Activated T-helper 1 cell treated with anti-CD3 and anti-CD28 coated beads, Interleukin-12 subunit alpha, Interleukin-12 subunit beta, Interleukin-2, Interleukin-4 antibody, amounts not matched to agents 30 ng/mL and 10 ng/mL and 1 ng/mL, durations not matched to agents 14 hours and 24 hours and 36 hours (primary cell): ENCODE results near the gene TMEFF2. TPM values are rescaled to one million over a fixed set of nuclear protein-coding genes. Genes with fewer than 3 reads are reported as not detected.
"Not testable (repeated sequence)": the region's sequence is repeated elsewhere in the genome, so short reads cannot be mapped to it uniquely, and the experiment has no call there.

Experiments used
- DNase-seq: peaks from one replicate; pipeline ENCODE4 v3.0.0; 2021; ENCODE audit warnings: low spot score
- H3K27ac Mint-ChIP-seq: one replicate; pipeline ENCODE4 v1.8.0; 2021; ENCODE audit warnings: mild to moderate bottlenecking, mixed read lengths
- H3K27me3 Mint-ChIP-seq: one replicate; pipeline ENCODE4 v1.8.0; 2022; ENCODE audit warnings: mild to moderate bottlenecking, moderate library complexity, mixed read lengths; ENCODE audit not compliant: insufficient read depth
- H3K36me3 Mint-ChIP-seq: one replicate; pipeline ENCODE4 v1.8.0; 2021; ENCODE audit warnings: low read depth, mixed read lengths
- H3K4me1 Mint-ChIP-seq: one replicate; pipeline ENCODE4 v1.8.0; 2021; ENCODE audit warnings: low read depth, mixed read lengths
- H3K4me3 Mint-ChIP-seq: one replicate; pipeline ENCODE4 v1.8.0; 2021; ENCODE audit warnings: mild to moderate bottlenecking, moderate library complexity, mixed read lengths
- H3K9me3 Mint-ChIP-seq: one replicate; pipeline ENCODE4 v1.8.0; 2021; ENCODE audit warnings: mixed read lengths
- intact Hi-C: fragments of 100-400 bp; cut with micrococcal nuclease; formaldehyde crosslinking; loops from one replicate; pipeline ENCODE4 v1.15.1; 2024
- total RNA-seq: library from RNA; stranded (reverse); gene quantifications from 2 replicates; pipeline ENCODE4 v1.2.3, GENCODE V29; 2022

TMEFF2 gene
- total RNA-seq, 1 donor from 2014 or later: not detected

DNA sequence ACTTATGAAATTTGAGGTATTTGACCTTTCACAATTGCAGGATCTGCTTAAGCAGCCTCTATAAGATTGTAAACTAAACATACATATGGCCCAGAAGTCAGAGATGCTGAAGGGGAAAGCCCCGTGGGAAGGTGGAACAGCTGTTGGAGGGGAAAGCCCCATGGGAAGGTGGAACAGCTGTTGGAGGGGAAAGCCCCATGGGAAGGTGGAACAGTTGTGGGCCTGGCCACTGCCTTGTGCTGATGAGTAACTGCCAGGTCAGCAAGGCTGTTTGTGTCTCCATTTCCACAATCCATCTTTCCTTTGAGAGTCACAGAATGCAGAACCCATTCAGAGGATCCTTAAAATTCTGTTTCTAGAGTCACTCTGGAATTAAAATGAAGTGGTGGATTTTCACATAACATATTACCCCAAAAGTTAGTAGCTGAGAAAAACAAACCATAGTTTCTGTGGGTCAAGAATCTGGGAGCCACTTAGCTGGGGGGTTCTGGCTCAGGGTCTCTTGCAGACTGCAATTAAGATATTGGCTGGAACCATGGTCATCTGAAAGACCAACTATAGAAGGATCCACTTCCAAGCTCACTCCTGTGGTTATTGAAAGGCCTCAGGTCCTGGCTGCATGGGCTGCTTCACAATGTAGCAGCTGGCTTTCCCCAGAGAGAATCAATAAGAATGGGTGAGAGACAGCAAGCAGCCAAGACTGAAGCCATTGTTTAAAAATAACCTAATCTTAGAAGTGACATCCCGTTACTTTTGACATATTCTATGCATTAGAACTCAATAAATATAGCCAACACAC lies 261.2 kb downstream of the TMEFF2 start:
- Mint-ChIP-seq H3K9me3 (no peaks in the 10 kb centered on the region), H3K36me3 (no peaks in the 10 kb centered on the region), H3K27me3 (peaks cover 12% of the 10 kb centered on the region), H3K4me1 (peaks cover 6% of the 10 kb centered on the region), H3K27ac (no peak overlapping the region), H3K4me3 (no peak overlapping the region)
- no peak for DNase-seq
- intact Hi-C loops: no loop called here

DNA sequence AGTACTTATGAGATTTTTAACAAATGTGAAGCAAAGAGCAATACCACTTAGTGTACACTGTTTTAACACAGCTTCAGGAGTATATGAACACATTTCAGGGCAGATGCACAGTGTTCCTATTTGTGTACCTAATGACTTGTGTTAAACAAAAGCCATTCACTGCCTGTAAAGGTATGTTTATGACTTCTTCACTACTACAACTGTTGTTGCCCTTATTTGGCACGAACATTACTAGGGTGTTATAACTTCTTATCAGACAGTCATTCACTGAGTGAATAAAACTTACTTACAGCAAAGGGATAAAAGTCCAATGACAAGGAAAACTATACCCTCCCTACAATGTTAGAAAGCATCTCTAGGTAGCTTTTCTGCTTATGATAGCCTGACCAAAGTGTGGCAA lies 262.4 kb downstream of the TMEFF2 start:
- no peaks in the 10 kb centered on the region for H3K9me3 Mint-ChIP-seq
- no peak overlapping the region for H3K4me3 Mint-ChIP-seq
- intact Hi-C loops: no loop called here
- peaks cover 7% of the 10 kb centered on the region for H3K27me3 Mint-ChIP-seq
- no peak for DNase-seq
- H3K4me1 Mint-ChIP-seq: peaks cover 6% of the 10 kb centered on the region
- H3K36me3 Mint-ChIP-seq: no peaks in the 10 kb centered on the region
- no peak overlapping the region for H3K27ac Mint-ChIP-seq

DNA sequence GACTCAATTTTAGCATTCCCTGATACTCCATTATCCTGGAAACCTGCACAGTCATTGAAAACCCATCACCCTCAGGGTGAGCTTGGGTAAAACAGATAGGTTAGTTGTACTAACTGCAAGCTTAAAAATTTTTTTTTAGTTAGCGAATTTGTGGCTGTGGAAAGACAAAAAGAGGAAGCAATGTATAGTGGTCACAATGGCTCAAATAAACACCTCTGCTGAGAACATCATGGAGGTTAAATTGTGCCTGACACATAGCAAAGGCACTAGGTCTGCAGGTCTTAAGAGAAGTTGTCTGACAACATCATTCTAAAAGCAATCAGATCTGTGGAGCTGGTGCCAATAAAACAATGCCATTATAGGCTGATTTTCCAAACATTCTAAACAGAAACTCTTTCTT lies 263.4 kb downstream of the TMEFF2 start:
- Mint-ChIP-seq H3K36me3 (no peaks in the 10 kb centered on the region), H3K4me1 (peaks cover 6% of the 10 kb centered on the region), H3K27ac (no peak overlapping the region), H3K9me3 (no peaks in the 10 kb centered on the region), H3K27me3 (peaks cover 7% of the 10 kb centered on the region), H3K4me3 (no peak overlapping the region)
- intact Hi-C loops: no loop called here
- no peak for DNase-seq

DNA sequence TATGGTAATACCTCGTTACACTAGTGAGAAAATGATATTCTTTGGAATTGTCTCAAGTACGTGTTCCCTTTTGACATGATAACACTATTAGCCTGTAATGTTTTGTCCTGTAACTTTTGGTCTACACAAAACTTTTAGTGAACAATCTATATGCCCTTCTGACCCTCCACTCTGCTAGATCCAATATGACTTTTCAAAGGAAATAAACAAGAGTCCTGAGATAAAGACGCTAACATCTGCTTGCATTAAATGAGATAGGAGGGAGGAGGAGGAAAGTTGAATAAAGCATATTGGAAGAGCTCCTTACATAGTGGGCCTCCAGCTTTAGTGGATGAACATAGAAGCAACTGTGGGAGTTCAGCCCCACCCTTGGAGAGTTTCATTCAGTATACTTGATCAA lies 264.5 kb downstream of the TMEFF2 start:
- Mint-ChIP-seq H3K27me3 (peaks cover 7% of the 10 kb centered on the region), H3K27ac (no peak overlapping the region), H3K36me3 (no peaks in the 10 kb centered on the region), H3K4me1 (peaks cover 6% of the 10 kb centered on the region), H3K4me3 (no peak overlapping the region), H3K9me3 (no peaks in the 10 kb centered on the region)
- no peak for DNase-seq
- intact Hi-C loops: no loop called here

DNA sequence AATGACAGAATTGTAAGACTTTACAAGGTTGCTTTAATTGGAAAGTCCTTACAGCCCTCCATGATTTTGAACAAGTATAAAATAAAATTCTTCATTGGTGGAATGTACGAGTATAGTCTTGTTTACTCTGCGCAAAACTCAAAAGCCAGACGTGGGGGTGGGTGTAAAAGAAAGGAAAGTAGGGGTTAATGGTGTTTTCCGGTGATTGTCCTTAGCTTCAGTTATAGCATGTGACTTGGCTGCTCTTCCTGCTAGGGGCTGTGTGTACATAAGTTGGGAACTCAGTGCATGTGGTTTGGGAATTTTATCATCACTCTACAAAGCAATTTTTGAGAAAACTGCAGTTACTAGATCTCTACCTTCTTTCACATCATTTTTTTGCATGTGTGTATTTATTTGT lies 265.4 kb downstream of the TMEFF2 start:
- Mint-ChIP-seq H3K4me3 (no peak overlapping the region), H3K27ac (no peak overlapping the region), H3K9me3 (no peaks in the 10 kb centered on the region), H3K36me3 (no peaks in the 10 kb centered on the region), H3K27me3 (peaks cover 7% of the 10 kb centered on the region), H3K4me1 (peaks cover 6% of the 10 kb centered on the region)
- intact Hi-C loops: no loop called here
- DNase-seq: no peak

DNA sequence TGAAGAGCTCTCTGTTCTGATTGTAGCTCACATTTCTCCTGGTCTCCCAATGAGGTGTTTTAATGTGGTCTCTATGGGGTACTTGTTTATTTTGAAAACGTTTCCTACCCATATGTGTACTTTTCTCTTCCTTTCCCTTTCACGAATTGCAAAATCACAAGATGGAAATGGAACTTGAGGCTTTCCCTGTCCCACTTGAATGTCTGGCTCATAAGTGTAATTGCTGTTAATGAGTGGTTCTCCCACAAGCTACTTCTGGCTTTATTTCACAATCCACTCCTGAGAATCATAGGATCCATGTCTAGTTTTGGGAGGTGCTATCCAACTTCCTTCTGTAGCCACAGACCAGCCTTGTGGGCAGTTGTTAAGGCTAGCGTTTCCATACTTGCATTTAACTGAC lies 266.7 kb downstream of the TMEFF2 start:
- Mint-ChIP-seq H3K4me3 (no peak overlapping the region), H3K36me3 (no peaks in the 10 kb centered on the region), H3K4me1 (peaks cover 1% of the 10 kb centered on the region), H3K27ac (no peak overlapping the region), H3K27me3 (peaks cover 7% of the 10 kb centered on the region), H3K9me3 (no peaks in the 10 kb centered on the region)
- no peak for DNase-seq
- intact Hi-C loops: no loop called here

DNA sequence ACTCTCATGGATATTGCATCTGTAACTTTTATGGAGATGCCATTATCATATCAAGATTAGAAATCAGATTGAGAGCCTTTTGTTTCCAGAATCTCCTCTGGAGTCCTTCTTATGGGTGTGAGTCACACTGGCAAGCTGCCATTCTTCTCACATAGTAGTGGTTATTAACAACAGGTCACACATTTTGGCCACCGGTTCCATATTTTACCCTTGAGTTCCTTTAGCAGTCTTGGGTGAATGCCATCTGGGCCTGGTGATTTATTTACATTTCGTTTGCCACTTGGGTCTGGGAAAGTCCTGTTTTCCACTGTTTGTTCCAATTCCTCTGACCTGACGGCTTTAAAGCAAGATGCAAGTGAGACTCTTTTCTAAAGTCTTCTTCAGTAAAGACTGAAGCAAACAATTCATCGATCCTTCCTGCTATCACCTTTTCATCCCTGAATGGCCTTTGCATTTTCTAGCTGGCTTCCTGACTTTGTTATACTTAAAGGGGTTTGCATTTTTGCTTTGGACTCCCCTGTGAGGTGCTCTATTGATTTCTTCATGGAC lies 267.3 kb downstream of the TMEFF2 start:
- DNase-seq: no peak
- Mint-ChIP-seq H3K4me1 (no peaks in the 10 kb centered on the region), H3K9me3 (no peaks in the 10 kb centered on the region), H3K27me3 (peaks cover 7% of the 10 kb centered on the region), H3K27ac (no peak overlapping the region), H3K36me3 (no peaks in the 10 kb centered on the region), H3K4me3 (no peak overlapping the region)
- intact Hi-C loops: no loop called here

DNA sequence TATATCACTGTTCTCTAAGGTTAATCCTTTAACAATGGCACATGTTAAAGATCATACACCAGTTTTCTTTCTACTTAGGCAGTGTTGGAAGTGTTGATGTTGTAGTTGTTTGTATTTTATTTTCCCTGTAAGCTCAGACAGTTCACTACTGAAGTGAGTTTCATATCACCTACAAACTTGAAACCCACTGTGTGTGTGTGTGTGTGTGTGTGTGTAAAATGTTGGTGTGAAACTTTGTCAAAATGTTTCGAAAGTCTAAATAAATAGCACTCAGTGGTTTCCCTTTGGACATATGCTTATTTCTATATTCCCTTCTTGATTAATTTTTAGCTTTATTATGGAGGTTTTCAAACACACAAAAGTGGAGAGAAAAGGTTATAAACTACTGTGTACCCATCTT lies 268.1 kb downstream of the TMEFF2 start:
- H3K4me1 Mint-ChIP-seq: no peaks in the 10 kb centered on the region
- no peak overlapping the region for H3K27ac Mint-ChIP-seq
- DNase-seq: no peak
- intact Hi-C loops: no loop called here
- H3K9me3 Mint-ChIP-seq: no peaks in the 10 kb centered on the region
- no peak overlapping the region for H3K4me3 Mint-ChIP-seq
- H3K27me3 Mint-ChIP-seq: peaks cover 7% of the 10 kb centered on the region
- no peaks in the 10 kb centered on the region for H3K36me3 Mint-ChIP-seq

DNA sequence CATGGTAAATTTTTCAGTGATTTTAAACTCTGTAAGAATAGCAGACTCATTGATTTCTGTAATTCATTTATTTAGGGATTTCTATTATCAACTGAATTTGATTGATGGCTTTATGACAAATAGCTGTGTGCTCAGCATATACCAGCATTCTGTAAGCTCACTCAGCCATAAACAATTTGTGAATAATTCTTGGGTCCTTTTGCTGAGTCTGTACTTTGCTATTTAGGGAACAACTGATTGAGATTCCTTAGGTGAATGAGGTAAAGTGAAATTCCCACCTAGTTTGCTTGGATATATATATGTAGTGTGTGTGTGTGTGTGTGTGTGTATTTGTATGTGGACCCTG lies 271.1 kb downstream of the TMEFF2 start:
- intact Hi-C loops: no loop called here
- no peak for DNase-seq
- Mint-ChIP-seq H3K4me1 (no peaks in the 10 kb centered on the region), H3K4me3 (no peak overlapping the region), H3K27me3 (no peaks in the 10 kb centered on the region), H3K36me3 (no peaks in the 10 kb centered on the region), H3K27ac (no peak overlapping the region), H3K9me3 (no peaks in the 10 kb centered on the region)

DNA sequence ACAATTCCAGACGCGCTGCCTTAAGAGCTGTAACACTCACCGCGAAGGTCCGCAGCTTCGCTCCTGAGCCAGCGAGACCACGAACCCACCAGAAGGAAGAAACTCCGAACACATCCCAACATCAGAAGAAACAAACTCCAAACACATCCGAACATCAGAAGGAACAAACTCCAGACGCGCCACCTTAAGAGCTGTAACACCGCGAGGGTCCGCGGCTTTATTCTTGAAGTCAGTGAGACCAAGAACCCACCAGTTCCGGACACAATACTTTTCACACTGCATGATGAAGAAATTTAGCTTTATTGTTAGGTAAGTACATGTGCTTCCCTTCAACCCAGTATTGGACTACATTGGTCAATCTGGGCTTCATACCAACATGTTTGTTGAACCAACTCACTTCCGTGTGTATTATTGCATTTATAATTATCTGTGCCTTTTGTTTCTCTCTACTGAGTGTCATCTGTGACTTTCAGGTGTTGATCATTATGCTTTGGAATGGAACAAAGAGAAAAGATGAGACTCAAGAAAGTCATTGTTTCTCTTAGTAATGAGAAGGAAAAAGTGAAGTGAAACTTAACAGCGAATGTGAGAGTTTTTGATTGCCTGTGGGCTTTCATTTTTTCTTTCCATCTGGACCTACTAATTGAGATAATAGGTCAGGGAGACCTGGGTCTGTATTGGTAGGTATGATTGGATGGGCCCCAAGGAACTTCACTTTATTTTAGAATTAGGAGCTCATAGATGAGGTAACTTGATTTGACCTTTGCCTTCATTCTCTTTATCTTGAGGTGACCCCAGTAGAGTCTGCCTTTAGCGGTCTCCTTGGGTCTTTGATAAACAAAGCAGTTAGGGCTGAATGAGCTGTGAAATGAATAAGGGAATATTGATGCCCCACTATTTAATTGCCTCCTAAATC lies 271.7 kb downstream of the TMEFF2 start:
- no peaks in the 10 kb centered on the region for H3K9me3 Mint-ChIP-seq
- H3K27ac Mint-ChIP-seq: no peak overlapping the region
- no peaks in the 10 kb centered on the region for H3K4me1 Mint-ChIP-seq
- no peaks in the 10 kb centered on the region for H3K36me3 Mint-ChIP-seq
- intact Hi-C loops: no loop called here
- H3K4me3 Mint-ChIP-seq: no peak overlapping the region
- DNase-seq: no peak
- H3K27me3 Mint-ChIP-seq: no peaks in the 10 kb centered on the region

DNA sequence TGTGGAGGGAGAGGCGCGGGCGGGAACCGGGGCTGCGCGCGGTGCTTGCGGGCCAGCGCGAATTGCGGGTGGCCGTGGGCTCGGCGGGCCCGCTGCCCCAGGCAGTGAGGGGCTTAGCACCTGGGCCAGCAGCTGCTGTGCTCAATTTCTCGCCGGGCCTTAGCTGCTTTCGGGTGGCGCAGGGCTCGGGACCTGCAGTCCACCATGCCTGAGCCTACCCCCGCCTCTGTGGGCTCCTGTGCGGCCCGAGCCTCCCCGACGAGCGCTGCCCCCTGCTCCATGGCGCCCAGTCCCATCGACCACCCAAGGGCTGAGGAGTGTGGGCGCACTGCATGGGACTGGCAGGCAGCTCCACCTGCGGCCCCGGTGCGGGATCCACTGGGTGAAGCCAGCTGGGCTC lies 273.1 kb downstream of the TMEFF2 start:
- H3K36me3 Mint-ChIP-seq, H3K4me1 Mint-ChIP-seq, H3K4me3 Mint-ChIP-seq, intact Hi-C loops, H3K27me3 Mint-ChIP-seq, H3K27ac Mint-ChIP-seq, DNase-seq, H3K9me3 Mint-ChIP-seq: not testable (repeated sequence)

DNA sequence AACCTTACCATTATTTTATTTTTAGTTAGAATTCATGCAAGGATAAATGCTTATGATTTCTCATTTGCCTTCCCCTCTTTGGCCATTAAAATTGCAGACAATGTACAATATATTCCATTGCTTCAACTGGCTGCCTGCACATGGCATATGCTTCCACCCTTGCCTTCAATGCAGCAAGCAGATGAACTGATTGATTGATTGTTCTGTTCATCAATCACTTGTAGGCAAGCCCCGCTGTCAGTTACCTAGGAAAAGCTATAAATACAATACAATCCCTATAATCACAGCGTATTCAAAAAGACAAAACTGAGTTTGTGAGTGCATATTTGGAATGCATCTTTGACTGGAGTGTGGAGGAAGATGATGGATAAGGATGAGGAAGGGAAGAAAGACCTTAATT lies 274.2 kb downstream of the TMEFF2 start:
- no peaks in the 10 kb centered on the region for H3K27me3 Mint-ChIP-seq
- no peak overlapping the region for H3K4me3 Mint-ChIP-seq
- no peaks in the 10 kb centered on the region for H3K9me3 Mint-ChIP-seq
- H3K4me1 Mint-ChIP-seq: no peaks in the 10 kb centered on the region
- no peak for DNase-seq
- H3K36me3 Mint-ChIP-seq: no peaks in the 10 kb centered on the region
- intact Hi-C loops: no loop called here
- H3K27ac Mint-ChIP-seq: no peak overlapping the region

DNA sequence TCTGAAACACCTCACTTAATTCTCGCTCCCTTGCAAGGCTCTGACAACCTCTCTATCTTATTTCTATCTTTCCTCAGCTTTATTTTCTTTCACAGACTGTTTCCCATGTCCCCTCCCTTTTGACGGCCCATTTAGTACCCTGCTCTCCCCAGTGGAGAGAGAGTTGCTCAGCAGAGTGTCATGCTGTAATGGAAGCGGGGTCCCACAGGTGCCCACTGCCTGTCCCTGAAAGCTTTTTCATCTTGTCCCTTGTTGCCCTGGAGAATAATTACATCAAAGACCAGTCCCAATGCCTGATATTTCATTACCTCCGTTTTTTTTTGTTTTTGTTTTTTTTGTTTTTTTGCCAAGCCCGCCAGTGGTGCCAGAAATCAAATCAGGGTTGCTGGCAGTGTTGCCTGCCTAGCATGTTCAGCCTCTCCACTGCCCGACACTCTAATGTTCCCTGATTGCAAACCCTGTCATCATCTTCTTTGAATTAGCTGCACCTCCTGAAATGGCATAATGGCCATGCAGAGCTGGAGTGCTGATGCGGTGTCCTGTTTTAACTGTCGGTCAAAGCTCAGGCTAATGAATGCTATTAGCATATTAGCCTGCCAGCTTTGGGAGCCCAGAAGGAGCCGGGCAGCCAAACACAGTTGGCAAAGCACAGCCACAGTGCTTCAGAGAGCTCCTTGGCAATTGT lies 276.6 kb downstream of the TMEFF2 start:
- no peak for DNase-seq

More for the DNA sequence above, 276.6 kb downstream of the TMEFF2 start:
- intact Hi-C loops: no loop called here
- no peak overlapping the region for H3K4me3 Mint-ChIP-seq
- no peak overlapping the region for H3K27ac Mint-ChIP-seq
- no peaks in the 10 kb centered on the region for H3K9me3 Mint-ChIP-seq
- peaks cover 3% of the 10 kb centered on the region for H3K27me3 Mint-ChIP-seq
- H3K36me3 Mint-ChIP-seq: no peaks in the 10 kb centered on the region
- no peaks in the 10 kb centered on the region for H3K4me1 Mint-ChIP-seq
